H1 (cell line): ENCODE measurements around the gene ZFHX2. TPM values are rescaled to one million over a fixed set of nuclear protein-coding genes. Genes with fewer than 3 reads are reported as not detected.

Experiments
- SIN3A ChIP-seq, 2 experiments: IDR thresholded peaks in 1 of 2; conservative IDR thresholded peaks in 1 of 2; 2 replicates each; pipeline ENCODE4 v1.6.1; 2011 to 2012; ENCODE audit warnings: low read length in 2 of 2, improper control_type of control experiment in 1 of 2, low read depth in 1 of 2, mild to moderate bottlenecking in 1 of 2
- polyA plus RNA-seq, 7 experiments: library from polyadenylated mRNA; depleted of rRNA in 3 of 7; stranded (reverse) in 5 of 7; unstranded in 2 of 7; fragments of >200 nt in 5 of 7; fragments of 200-250 nt in 2 of 7; gene quantifications; 1 replicate in 5 of 7; 2 replicates in 1 of 7; 4 replicates in 1 of 7; pipeline versions ENCODE4 v1.2.1 to v1.2.3, GENCODE V29; 2011 to 2013; ENCODE audit warnings: missing spikeins in 2 of 7, mixed read lengths in 2 of 7
- total RNA-seq: library from RNA; stranded (reverse); fragmentation: NEBNext Ultra II Directional; extraction: Animal tissue kit (Norgen Biotek cat#: 25700); gene quantifications from 2 replicates; pipeline ENCODE4 v1.2.1, GENCODE V29; 2021

The ZFHX2 gene
- total and polyA plus RNA-seq, 2 of the 8 experiments (the other 6 are each of a cell fraction or from before 2014, with no cell fraction given), result 2.7 to 27.0 TPM

- peak in 1 of 2 experiments; percentile 56; a peak in 1 of 4 replicates for TF ChIP-seq SIN3A (conservative IDR thresholded peaks at IDR 0.05 in 1 of 2, IDR thresholded peaks at IDR 0.05 in 1 of 2; ENCODE audit: low read depth in 1 of 2, low read length in 2 of 2)
Measured at GRCh38 chr14:23559010-23559925, 7.7 kb upstream of the ZFHX2 start (continued).
